Mesothelial cell of epicardium (in vitro differentiated cells): ENCODE data around the gene OR1E1. TPM values are rescaled to one million over a fixed set of nuclear protein-coding genes. Genes with fewer than 3 reads are reported as not detected.
"Not testable (repeated sequence)": the region's sequence is repeated elsewhere in the genome, so short reads cannot be mapped to it uniquely, and the experiment has no call there.

Experiments
- DNase-seq, 2 experiments: peaks; one replicate each; pipeline ENCODE4 v3.0.0; 2021; ENCODE audit warnings: low spot score in 2 of 2; ENCODE audit not compliant: unreplicated experiment in 2 of 2
- H3K27ac Mint-ChIP-seq: 2 replicates; pipeline ENCODE4 v1.8.0; 2021; ENCODE audit warnings: mixed read lengths
- H3K27me3 Mint-ChIP-seq: 2 replicates; pipeline ENCODE4 v1.8.0; 2021; ENCODE audit warnings: low read depth, mixed read lengths
- H3K36me3 Mint-ChIP-seq: 2 replicates; pipeline ENCODE4 v1.8.0; 2021; ENCODE audit warnings: mixed read lengths
- H3K4me1 Mint-ChIP-seq: 2 replicates; pipeline ENCODE4 v1.8.0; 2021; ENCODE audit warnings: mixed read lengths
- H3K4me3 Mint-ChIP-seq: 2 replicates; pipeline ENCODE4 v1.8.0; 2021; ENCODE audit warnings: mild to moderate bottlenecking, moderate library complexity, mixed read lengths
- H3K9me3 Mint-ChIP-seq: 2 replicates; pipeline ENCODE4 v1.8.0; 2021; ENCODE audit warnings: mixed read lengths
- CTCF ChIP-seq: fragments of 200-600 bp; sonication (generic); IDR thresholded peaks from one replicate; pipeline ENCODE4 v1.5.0; 2021; ENCODE audit warnings: antibody characterized with exemption; ENCODE audit not compliant: unreplicated experiment
- total RNA-seq: library from RNA; stranded (reverse); gene quantifications from 3 replicates; pipeline ENCODE4 v1.2.1, GENCODE V29; 2021

OR1E1 gene
- total RNA-seq, 1 donor from 2014 or later: not detected

DNA sequence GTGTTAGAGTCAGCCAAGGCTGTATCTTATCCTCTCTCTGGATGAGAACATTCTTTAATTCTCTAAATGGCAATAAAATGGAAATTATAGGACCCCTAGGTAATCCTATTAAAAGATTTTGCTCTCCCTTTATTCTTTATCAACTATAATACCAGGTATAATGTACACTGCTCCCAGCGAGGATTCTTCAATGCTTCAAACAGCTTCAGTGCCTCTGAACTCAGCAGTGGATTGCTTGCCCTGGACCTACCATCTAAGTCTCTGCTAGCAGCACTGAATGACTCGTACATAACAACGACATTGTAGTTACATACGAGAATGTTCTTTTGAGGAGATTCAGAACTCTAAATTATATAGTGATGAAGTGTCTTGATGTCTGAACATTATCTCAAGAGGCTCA lies 8.4 kb downstream of the OR1E1 start:
- H3K27me3 Mint-ChIP-seq: no peaks in the 10 kb centered on the region
- DNase-seq: no peak
- H3K4me1 Mint-ChIP-seq: no peaks in the 10 kb centered on the region
- H3K36me3 Mint-ChIP-seq: no peaks in the 10 kb centered on the region
- H3K9me3 Mint-ChIP-seq: peaks cover 53% of the 10 kb centered on the region
- H3K4me3 Mint-ChIP-seq: no peak overlapping the region
- H3K27ac Mint-ChIP-seq: no peak overlapping the region
- no peak for TF ChIP-seq CTCF

GRCh38 chr17:3385869-3386816 lies 12.1 kb downstream of the OR1E1 start, which contains the start of gene OR3A2:
TSS of gene OR3A2 (minus strand) at chr17:3386308.
- Mint-ChIP-seq H3K9me3 (peaks cover 61% of the 10 kb centered on the region), H3K27me3 (no peaks in the 10 kb centered on the region), H3K4me3 (no peak within 1 kb of the TSS), H3K4me1 (no peaks in the 10 kb centered on the region), H3K36me3 (no peaks in the 10 kb centered on the region), H3K27ac (no peak within 1 kb of the TSS)
- no peak for TF ChIP-seq CTCF
- no peak for DNase-seq

GRCh38 chr17:3381957-3382356 lies 16.3 kb downstream of the OR1E1 start:
- DNase-seq: no peak
- no peak overlapping the region for H3K4me3 Mint-ChIP-seq
- peaks cover 2% of the 10 kb centered on the region for H3K36me3 Mint-ChIP-seq
- no peak for TF ChIP-seq CTCF
- H3K27me3 Mint-ChIP-seq: no peaks in the 10 kb centered on the region
- H3K27ac Mint-ChIP-seq: no peak overlapping the region
- peaks cover 68% of the 10 kb centered on the region for H3K9me3 Mint-ChIP-seq
- H3K4me1 Mint-ChIP-seq: no peaks in the 10 kb centered on the region

GRCh38 chr17:3378321-3378720 lies 19.9 kb downstream of the OR1E1 start:
- Mint-ChIP-seq H3K27ac (no peak overlapping the region), H3K4me3 (no peak overlapping the region), H3K36me3 (peaks cover 2% of the 10 kb centered on the region), H3K27me3 (no peaks in the 10 kb centered on the region), H3K9me3 (peaks cover 78% of the 10 kb centered on the region), H3K4me1 (no peaks in the 10 kb centered on the region)
- no peak for TF ChIP-seq CTCF
- no peak for DNase-seq

DNA sequence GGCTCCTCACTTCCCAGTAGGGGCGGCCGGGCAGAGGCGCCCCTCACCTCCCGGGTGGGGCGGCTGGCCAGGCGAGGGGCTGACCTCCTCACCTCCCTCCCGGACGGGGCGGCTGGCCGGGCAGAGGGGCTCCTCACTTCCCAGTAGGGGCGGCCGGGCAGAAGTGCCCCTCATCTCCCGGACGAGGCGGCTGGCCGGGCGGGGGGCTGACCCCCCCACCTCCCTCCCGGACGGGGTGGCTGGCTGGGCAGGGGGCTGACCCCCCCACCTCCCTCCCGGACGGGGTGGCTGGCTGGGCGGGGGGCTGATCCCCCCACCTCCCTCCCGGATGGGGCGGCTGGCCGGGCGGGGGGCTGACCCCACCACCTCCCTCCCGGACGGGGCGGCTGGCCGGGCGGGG lies 27.0 kb downstream of the OR1E1 start:
- not testable (repeated sequence) for H3K27me3 Mint-ChIP-seq, H3K4me1 Mint-ChIP-seq, H3K4me3 Mint-ChIP-seq, H3K36me3 Mint-ChIP-seq, H3K27ac Mint-ChIP-seq, DNase-seq
- peaks cover 67% of the 10 kb centered on the region for H3K9me3 Mint-ChIP-seq

Other genes with a start within 250 kb of the OR1E1 start
- gene OR1A2, start 200.9 kb downstream of the OR1E1 start, total RNA-seq: not detected in 3 replicates
- not detected in 3 replicates for gene OR1A1, start 190.7 kb downstream of the OR1E1 start, total RNA-seq
- gene OR3A1, start 100.0 kb downstream of the OR1E1 start, total RNA-seq: not detected in 3 replicates
- gene OR3A2, start 12.1 kb downstream of the OR1E1 start, total RNA-seq: not detected in 3 replicates
- not detected in 3 replicates for gene OR3A3, start 13.0 kb upstream of the OR1E1 start, total RNA-seq
- not detected in 3 replicates for gene OR1E2, start 35.4 kb upstream of the OR1E1 start, total RNA-seq
- gene SPATA22, start 73.4 kb upstream of the OR1E1 start, total RNA-seq: not detected in 3 replicates
- 0.07 to 0.16 TPM in 2 of 3 replicates, not detected in the other for gene ASPA, start 77.6 kb upstream of the OR1E1 start, total RNA-seq
- 3.4 to 4.0 TPM (median 3.6 TPM) in 3 replicates for gene TRPV3, start 159.4 kb upstream of the OR1E1 start, total RNA-seq
- 9.5 to 14.2 TPM (median 11.6 TPM) in 3 replicates for gene TRPV1, start 211.0 kb upstream of the OR1E1 start, total RNA-seq
- 17.6 to 19.3 TPM (median 18.9 TPM) in 3 replicates for gene SHPK, start 237.8 kb upstream of the OR1E1 start, total RNA-seq
- gene CTNS, start 238.3 kb upstream of the OR1E1 start, total RNA-seq: 11.1 to 13.4 TPM (median 12.0 TPM) in 3 replicates